GM12891 (cell line): ENCODE results near the gene SMOC2.

Experiments used
- DNase-seq: peaks from one replicate; pipeline ENCODE4 v3.0.0; 2011; ENCODE audit warnings: low spot score; ENCODE audit not compliant: insufficient read length
- FAIRE-seq: peaks from 2 replicates; lab custom pipeline; 2011; peaks lifted over from hg19 to GRCh38; lab: Jason Lieb, UNC
- PAX5 ChIP-seq: IDR thresholded peaks from 2 replicates; pipeline ENCODE4 v1.6.1; 2011; ENCODE audit warnings: low read length, moderate library complexity, mild to moderate bottlenecking; ENCODE audit not compliant: insufficient read depth, severe bottlenecking
- POLR2A ChIP-seq: IDR thresholded peaks from 2 replicates; pipeline ENCODE4 v1.6.1; 2011; ENCODE audit warnings: low read depth, low read length, control low read depth
- POLR2AphosphoS5 ChIP-seq: IDR thresholded peaks from 2 replicates; pipeline ENCODE4 v1.6.1; 2011; ENCODE audit warnings: low read depth, low read length, control low read depth
- POU2F2 ChIP-seq: IDR thresholded peaks from 2 replicates; pipeline ENCODE4 v1.6.1; 2011; ENCODE audit warnings: low read depth, mild to moderate bottlenecking, control low read depth, low read length, moderate library complexity
- SPI1 ChIP-seq: IDR thresholded peaks from 2 replicates; pipeline ENCODE4 v1.6.1; 2011; ENCODE audit warnings: low read depth, low read length, control low read depth
- TAF1 ChIP-seq: IDR thresholded peaks from 2 replicates; pipeline ENCODE4 v1.6.1; 2011; ENCODE audit warnings: low read depth, low read length, control low read depth

Gene SMOC2

GRCh38 chr6:168415993-168416530 is 24.9 kb upstream of the SMOC2 start:
- TF ChIP-seq POU2F2: no peak
- no peak for TF ChIP-seq POLR2AphosphoS5
- TF ChIP-seq PAX5: no peak
- no peak for TF ChIP-seq TAF1
- TF ChIP-seq SPI1: no peak
- no peak for TF ChIP-seq POLR2A
- no peak for FAIRE-seq
- no peak for DNase-seq

- no peak for DNase-seq
- TF ChIP-seq TAF1 (no peak), POU2F2 (no peak), POLR2AphosphoS5 (no peak), POLR2A (no peak), PAX5 (no peak), SPI1 (no peak)
- FAIRE-seq: no peak
Observed at GRCh38 chr6:168416531-168416930, 24.5 kb upstream of the SMOC2 start.

GRCh38 chr6:168417191-168417590 is 23.8 kb upstream of the SMOC2 start:
- DNase-seq (no peak), FAIRE-seq (no peak)
- no peak for TF ChIP-seq POLR2AphosphoS5
- TF ChIP-seq POU2F2: no peak
- TF ChIP-seq TAF1: no peak
- TF ChIP-seq PAX5: no peak
- no peak for TF ChIP-seq SPI1
- TF ChIP-seq POLR2A: no peak

- FAIRE-seq: no peak
Observed at GRCh38 chr6:168417679-168418557, 23.1 kb upstream of the SMOC2 start.

GRCh38 chr6:168418711-168419121 is 22.3 kb upstream of the SMOC2 start:
- TF ChIP-seq PAX5: no peak
- no peak for TF ChIP-seq POLR2AphosphoS5
- no peak for TF ChIP-seq POLR2A
- TF ChIP-seq SPI1: no peak
- no peak for TF ChIP-seq POU2F2
- TF ChIP-seq TAF1: no peak
- DNase-seq (no peak), FAIRE-seq (no peak)

More at GRCh38 chr6:168417679-168418557, 23.1 kb upstream of the SMOC2 start:
- TF ChIP-seq PAX5: no peak
- TF ChIP-seq SPI1: no peak
- no peak for TF ChIP-seq POU2F2
- TF ChIP-seq POLR2AphosphoS5: no peak
- no peak for TF ChIP-seq TAF1
- TF ChIP-seq POLR2A: no peak
- DNase-seq: no peak

- FAIRE-seq: no peak
- DNase-seq: no peak
Observed at GRCh38 chr6:168419569-168419968, 21.4 kb upstream of the SMOC2 start.

GRCh38 chr6:168420084-168420483 is 20.9 kb upstream of the SMOC2 start:
- TF ChIP-seq POU2F2: no peak
- FAIRE-seq (no peak), DNase-seq (no peak)

More at GRCh38 chr6:168419569-168419968, 21.4 kb upstream of the SMOC2 start:
- TF ChIP-seq TAF1: no peak
- no peak for TF ChIP-seq POU2F2
- no peak for TF ChIP-seq PAX5

- TF ChIP-seq POLR2AphosphoS5: no peak
- TF ChIP-seq POLR2A: no peak
- TF ChIP-seq PAX5: no peak
- TF ChIP-seq SPI1: no peak
- TF ChIP-seq POU2F2: no peak
- TF ChIP-seq TAF1: no peak
- DNase-seq: no peak
- FAIRE-seq: no peak
Observed at GRCh38 chr6:168420706-168421105, 20.3 kb upstream of the SMOC2 start.

GRCh38 chr6:168427184-168427583 is 13.8 kb upstream of the SMOC2 start:
- FAIRE-seq: no peak
- TF ChIP-seq PAX5: no peak
- no peak for DNase-seq

- DNase-seq (no peak), FAIRE-seq (no peak)
- TF ChIP-seq TAF1 (no peak), POLR2A (no peak), POU2F2 (no peak), PAX5 (no peak), SPI1 (no peak), POLR2AphosphoS5 (no peak)
Observed at GRCh38 chr6:168428052-168428826, 12.7 kb upstream of the SMOC2 start.
